ENCODE measurements around the gene AURKA.

The AURKA gene

GRCh38 chr20:56437196-56437960 is 45.4 kb upstream of the AURKA start:
- TF ChIP-seq YY1 (IDR thresholded peaks at IDR 0.05; ENCODE audit: low read depth): no peak
- TF ChIP-seq FOXM1 (IDR thresholded peaks at IDR 0.05; ENCODE audit: borderline replicate concordance, low read depth): no peak
- no peak for TF ChIP-seq CEBPB (IDR thresholded peaks at IDR 0.05)
- TF ChIP-seq NFIC (IDR thresholded peaks at IDR 0.05): no peak
- TF ChIP-seq TCF12 (IDR thresholded peaks at IDR 0.05; ENCODE audit: low read depth): no peak

- TF ChIP-seq NFIC (IDR thresholded peaks at IDR 0.05): no peak
- no peak for TF ChIP-seq TAF1 (IDR thresholded peaks at IDR 0.05; ENCODE audit: low read depth)
- TF ChIP-seq YY1 (IDR thresholded peaks at IDR 0.05; ENCODE audit: low read depth): no peak
- TF ChIP-seq FOXM1 (IDR thresholded peaks at IDR 0.05; ENCODE audit: borderline replicate concordance, low read depth): no peak
- no peak for TF ChIP-seq ZBTB7A (IDR thresholded peaks at IDR 0.05; ENCODE audit: low read depth)
- no peak for TF ChIP-seq TCF12 (IDR thresholded peaks at IDR 0.05; ENCODE audit: low read depth)
- TF ChIP-seq RAD21 (IDR thresholded peaks at IDR 0.05; ENCODE audit: low read depth): no peak
- no peak for TF ChIP-seq CREB1 (IDR thresholded peaks at IDR 0.05; ENCODE audit: low read depth)
- no peak for TF ChIP-seq CEBPB (IDR thresholded peaks at IDR 0.05)
- TF ChIP-seq TEAD4 (IDR thresholded peaks at IDR 0.05): no peak
- no peak for TF ChIP-seq EP300 (IDR thresholded peaks at IDR 0.05; ENCODE audit: borderline replicate concordance)
- TF ChIP-seq USF1 (IDR thresholded peaks at IDR 0.05): no peak
- TF ChIP-seq MAX (IDR thresholded peaks at IDR 0.05): no peak
- no peak for TF ChIP-seq REST (IDR thresholded peaks at IDR 0.05; ENCODE audit: low read depth)
- no peak for TF ChIP-seq EGR1 (IDR thresholded peaks at IDR 0.05)
These were observed 41.9 kb upstream of the AURKA start for GRCh38 chr20:56433880-56434255.

- TF ChIP-seq CEBPB (IDR thresholded peaks at IDR 0.05) (no peak), EGR1 (IDR thresholded peaks at IDR 0.05) (no peak), FOXM1 (IDR thresholded peaks at IDR 0.05; ENCODE audit: borderline replicate concordance, low read depth) (no peak), EP300 (IDR thresholded peaks at IDR 0.05; ENCODE audit: borderline replicate concordance) (no peak), MAX (IDR thresholded peaks at IDR 0.05) (no peak), TCF12 (IDR thresholded peaks at IDR 0.05; ENCODE audit: low read depth) (no peak), CREB1 (IDR thresholded peaks at IDR 0.05; ENCODE audit: low read depth) (no peak), RAD21 (IDR thresholded peaks at IDR 0.05; ENCODE audit: low read depth) (no peak), NFIC (IDR thresholded peaks at IDR 0.05) (no peak), USF1 (IDR thresholded peaks at IDR 0.05) (no peak), TAF1 (IDR thresholded peaks at IDR 0.05; ENCODE audit: low read depth) (no peak), ZBTB7A (IDR thresholded peaks at IDR 0.05; ENCODE audit: low read depth) (no peak), TEAD4 (IDR thresholded peaks at IDR 0.05) (no peak), REST (IDR thresholded peaks at IDR 0.05; ENCODE audit: low read depth) (no peak), YY1 (IDR thresholded peaks at IDR 0.05; ENCODE audit: low read depth) (no peak)
These were observed 41.3 kb upstream of the AURKA start for GRCh38 chr20:56433221-56433879.

- TF ChIP-seq MAX (IDR thresholded peaks at IDR 0.05) (no peak), EP300 (IDR thresholded peaks at IDR 0.05; ENCODE audit: borderline replicate concordance) (no peak), FOXM1 (IDR thresholded peaks at IDR 0.05; ENCODE audit: borderline replicate concordance, low read depth) (no peak), EGR1 (IDR thresholded peaks at IDR 0.05) (no peak)
These were observed 39.5 kb upstream of the AURKA start for GRCh38 chr20:56431471-56431870.

- TF ChIP-seq FOXM1 (IDR thresholded peaks at IDR 0.05; ENCODE audit: borderline replicate concordance, low read depth) (no peak), YY1 (IDR thresholded peaks at IDR 0.05; ENCODE audit: low read depth) (no peak), EP300 (IDR thresholded peaks at IDR 0.05; ENCODE audit: borderline replicate concordance) (no peak), ZBTB7A (IDR thresholded peaks at IDR 0.05; ENCODE audit: low read depth) (no peak), RAD21 (IDR thresholded peaks at IDR 0.05; ENCODE audit: low read depth) (no peak), NFIC (IDR thresholded peaks at IDR 0.05) (no peak), CEBPB (IDR thresholded peaks at IDR 0.05) (no peak), TAF1 (IDR thresholded peaks at IDR 0.05; ENCODE audit: low read depth) (no peak), CREB1 (IDR thresholded peaks at IDR 0.05; ENCODE audit: low read depth) (no peak), REST (IDR thresholded peaks at IDR 0.05; ENCODE audit: low read depth) (no peak), MAX (IDR thresholded peaks at IDR 0.05) (no peak)
These were observed 38.9 kb upstream of the AURKA start for GRCh38 chr20:56430957-56431356.

Measured in Ishikawa (cell line).